SK-N-SH (cell line): Measurements from ENCODE around the gene OSBPL9. TPM values are rescaled to one million over a fixed set of nuclear protein-coding genes. Genes with fewer than 3 reads are reported as not detected.

Source experiments
- CTCF ChIA-PET: fragments of 300-600, 350-600 bp; formaldehyde crosslinking; extraction: SDS; loops from one replicate; lab custom pipeline; 2021; lab: Yijun Ruan, JAX
- POLR2A ChIA-PET: fragments of 350-600 bp; sonication (Branson Sonifier 250); formaldehyde crosslinking; extraction: SDS; loops from one replicate; lab custom pipeline; 2020; ENCODE audit warnings: antibody characterized with exemption, inconsistent platforms; lab: Yijun Ruan, JAX
- DNase-seq: peaks from one replicate; pipeline ENCODE4 v3.0.0; 2012
- H2AFZ ChIP-seq: fragments of 200-600 bp; sonication (generic); 2 replicates; pipeline ENCODE4 v1.8.1; 2016; ENCODE audit warnings: antibody characterized with exemption, mild to moderate bottlenecking, low read depth
- H3F3A ChIP-seq: fragments of 200-600 bp; sonication (generic); replicated peaks from 2 replicates; pipeline ENCODE3; 2016; ENCODE audit warnings: antibody characterized with exemption, mild to moderate bottlenecking; ENCODE audit not compliant: insufficient read depth
- H3K27ac ChIP-seq, 2 experiments: fragments of 200-500 bp in 1 of 2; fragments of 200-600 bp in 1 of 2; sonication (Bioruptor generic) in 1 of 2; sonication (generic), shearing (Covaris generic) in 1 of 2; 2 replicates each; pipeline versions ENCODE4 v1.5.1 to v1.6.1; 2014 to 2016; ENCODE audit warnings: low read depth in 2 of 2, inconsistent platforms in 1 of 2, low read length in 1 of 2, mild to moderate bottlenecking in 1 of 2, mixed read lengths in 1 of 2
- H3K27me3 ChIP-seq: fragments of 200-600 bp; sonication (generic), shearing (Covaris generic); 2 replicates; pipeline ENCODE4 v1.6.1; 2016; ENCODE audit warnings: mixed run types; ENCODE audit not compliant: insufficient read depth
- H3K36me3 ChIP-seq, 2 experiments: fragments of 200-500 bp in 1 of 2; fragments of 200-600 bp in 1 of 2; sonication (Bioruptor generic) in 1 of 2; sonication (generic) in 1 of 2; replicated peaks in 1 of 2; 2 replicates each; pipeline versions ENCODE3 to v1.5.1; 2014 to 2016; ENCODE audit warnings: low read length in 1 of 2, mild to moderate bottlenecking in 1 of 2; ENCODE audit not compliant: insufficient read depth in 2 of 2, control insufficient read depth in 1 of 2
- H3K4me1 ChIP-seq, 2 experiments: fragments of 200-500 bp in 1 of 2; fragments of 200-600 bp in 1 of 2; sonication (Bioruptor generic) in 1 of 2; sonication (generic), shearing (Covaris generic) in 1 of 2; 2 replicates each; pipeline versions ENCODE4 v1.5.1 to v1.6.1; 2014 to 2016; ENCODE audit warnings: low read depth in 1 of 2, low read length in 1 of 2, mixed run types in 1 of 2; ENCODE audit not compliant: insufficient read depth in 2 of 2, control insufficient read depth in 1 of 2
- H3K4me2 ChIP-seq: fragments of 200-600 bp; sonication (generic), shearing (Covaris generic); 2 replicates; pipeline ENCODE4 v1.6.1; 2017; ENCODE audit warnings: mixed run types
- H3K4me3 ChIP-seq, 2 experiments: fragments of 200-500 bp in 1 of 2; fragments of 200-600 bp in 1 of 2; sonication (Bioruptor generic) in 1 of 2; sonication (generic), shearing (Covaris generic) in 1 of 2; 2 replicates each; pipeline versions ENCODE4 v1.5.1 to v1.8.1; 2014 to 2016; ENCODE audit warnings: low read depth in 2 of 2, inconsistent platforms in 1 of 2, low read length in 1 of 2, mild to moderate bottlenecking in 1 of 2, mixed read lengths in 1 of 2, moderate library complexity in 1 of 2
- H3K79me2 ChIP-seq: fragments of 200-600 bp; sonication (generic); 2 replicates; pipeline ENCODE4 v1.8.1; 2017; ENCODE audit warnings: mild to moderate bottlenecking; ENCODE audit not compliant: insufficient read depth
- H3K9ac ChIP-seq: fragments of 200-600 bp; sonication (generic); 2 replicates; pipeline ENCODE4 v1.6.1; 2017; ENCODE audit warnings: mixed run types
- H3K9me2 ChIP-seq: fragments of 200-600 bp; sonication (generic); 2 replicates; pipeline ENCODE4 v1.6.1; 2017; ENCODE audit warnings: mixed run types
- H3K9me3 ChIP-seq: fragments of 200-600 bp; sonication (generic); 2 replicates; pipeline ENCODE4 v1.6.1; 2017; ENCODE audit warnings: mixed run types, mild to moderate bottlenecking, moderate library complexity
- H4K20me1 ChIP-seq: fragments of 200-600 bp; sonication (generic); 2 replicates; pipeline ENCODE4 v1.6.1; 2017; ENCODE audit warnings: mild to moderate bottlenecking, mixed run types; ENCODE audit not compliant: insufficient read depth
- EP300 ChIP-seq, 2 experiments: IDR thresholded peaks; 2 replicates each; pipeline versions ENCODE4 v1.4.0 to v1.6.1; 2012; ENCODE audit warnings: borderline replicate concordance in 1 of 2, low read depth in 1 of 2, low read length in 1 of 2
- FOSL2 ChIP-seq: IDR thresholded peaks from 2 replicates; pipeline ENCODE4 v1.4.0; 2012; ENCODE audit warnings: low read depth, mild to moderate bottlenecking, moderate library complexity, borderline replicate concordance
- FOXJ3 ChIP-seq: sonication (generic); formaldehyde crosslinking; IDR thresholded peaks from 2 replicates; pipeline ENCODE4 v1.5.1; 2020; ENCODE audit warnings: mild to moderate bottlenecking, missing genetic modification reagents
- FOXM1 ChIP-seq: IDR thresholded peaks from 2 replicates; pipeline ENCODE4 v1.4.0; 2012; ENCODE audit warnings: low read depth, mild to moderate bottlenecking
- MXI1 ChIP-seq: IDR thresholded peaks from 2 replicates; pipeline ENCODE4 v1.6.1; 2012; ENCODE audit warnings: mild to moderate bottlenecking, low read depth, low read length, improper control_type of control experiment
- POLR2AphosphoS5 ChIP-seq: IDR thresholded peaks from 2 replicates; pipeline ENCODE4 v1.6.1; 2012; ENCODE audit warnings: low read depth, low read length
- RCOR1 ChIP-seq: fragments of 150-350 bp; IDR thresholded peaks from 2 replicates; pipeline ENCODE4 v1.6.1; 2017; ENCODE audit warnings: antibody characterized with exemption, low read length
- TAF1 ChIP-seq: IDR thresholded peaks from 2 replicates; pipeline ENCODE4 v1.6.1; 2012; ENCODE audit warnings: low read depth, mild to moderate bottlenecking, low read length, moderate library complexity, borderline replicate concordance
- YY1 ChIP-seq: IDR thresholded peaks from 2 replicates; pipeline ENCODE4 v1.4.0; 2012; ENCODE audit warnings: low read depth, mild to moderate bottlenecking
- WGBS: methylation state at CpG from one replicate; pipeline ENCODE4 v1.1.6; 2017; ENCODE audit warnings: low lambda C conversion rate; 5-methylcytosine and 5-hydroxymethylcytosine counted together
- polyA plus RNA-seq, 3 experiments: library from polyadenylated mRNA; depleted of rRNA; stranded (reverse); fragments of >200 nt; gene quantifications; 2 replicates each; pipeline ENCODE4 v1.2.3, GENCODE V29; 2012
- TF ChIP-seq, protein P1 (sequence below): fragments of 150-350 bp; IDR thresholded peaks from 2 replicates; pipeline ENCODE4 v1.6.1; 2017; ENCODE audit warnings: antibody characterized with exemption, low read length, low read depth, borderline replicate concordance
- TF ChIP-seq, protein P2 (sequence below): IDR thresholded peaks from 2 replicates; pipeline ENCODE4 v1.6.1; 2012; ENCODE audit warnings: mild to moderate bottlenecking, low read depth, low read length, moderate library complexity
- TF ChIP-seq, protein P3 (sequence below): IDR thresholded peaks from 2 replicates; pipeline ENCODE4 v1.4.0; 2012; ENCODE audit warnings: low read depth, borderline replicate concordance

Gene OSBPL9
- polyA plus RNA-seq, 1 of the 3 experiments (the other 2 are of a cell fraction), result 43.9 TPM

DNA sequence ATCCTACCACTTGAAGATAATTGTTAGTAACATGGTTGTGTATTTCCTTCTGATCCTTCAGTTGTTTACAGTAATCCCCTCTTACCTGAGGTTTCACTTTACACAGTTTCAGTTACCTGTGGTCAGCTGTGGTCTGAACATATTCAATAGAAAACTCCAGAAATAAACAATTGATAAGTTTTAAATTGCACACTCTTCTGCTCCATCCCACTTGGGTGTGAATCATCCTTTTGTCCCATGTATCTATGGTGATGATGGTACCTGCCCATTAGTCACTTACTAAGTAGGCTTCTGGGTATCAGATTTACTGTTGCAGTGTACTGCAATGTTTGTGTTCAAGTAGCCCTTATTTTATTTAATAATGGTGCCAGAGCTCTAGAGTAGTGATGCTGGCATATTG lies 62.5 kb downstream of the OSBPL9 start:
- Histone ChIP-seq H3K27ac (no peak overlapping the region), H3K27me3 (no peaks in the 10 kb centered on the region), H3K9ac (no peak overlapping the region), H2AFZ (no peak overlapping the region), H3K9me2 (no peaks in the 10 kb centered on the region), H3K4me1 (no peaks in the 10 kb centered on the region), H3K4me3 (no peak overlapping the region), H4K20me1 (no peaks in the 10 kb centered on the region), H3K79me2 (peaks cover 57% of the 10 kb centered on the region), H3K36me3 (no peaks in the 10 kb centered on the region), H3K4me2 (no peak overlapping the region), H3K9me3 (no peaks in the 10 kb centered on the region), H3F3A (no peaks in the 10 kb centered on the region)
- POLR2A ChIA-PET, result no interaction called here
- no peak for DNase-seq
- CTCF ChIA-PET, result interaction anchor here (0.6 kb wide), 1 partner anchor 19 kb away, joined by 3 read pairs; no protein-coding TSS in a partner anchor
- TF ChIP-seq YY1, result no peak
- no peak for TF ChIP-seq FOXJ3
- TF ChIP-seq FOSL2, result peak; percentile 21; the same call in 1 of the 2 replicates

DNA sequence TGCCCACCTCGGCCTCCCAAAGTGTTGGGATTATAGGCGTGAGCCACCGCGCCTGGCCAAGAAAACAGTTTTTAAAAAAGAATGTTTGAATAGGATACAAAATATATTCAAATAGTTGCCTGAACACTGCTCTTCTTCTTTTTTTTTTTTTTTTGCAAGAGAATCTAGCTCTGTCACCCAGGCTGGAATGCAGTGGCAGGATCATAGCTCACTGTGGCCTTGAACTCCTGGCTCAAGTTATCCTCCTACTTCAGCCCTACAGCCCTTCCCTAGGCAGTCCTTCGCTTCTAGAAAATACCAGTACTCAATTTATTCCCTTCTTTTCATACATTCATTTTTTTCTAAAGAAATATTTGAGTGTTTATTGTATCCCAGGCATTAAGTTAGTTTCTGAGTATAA lies 67.9 kb downstream of the OSBPL9 start:
- H3K4me1 ChIP-seq, result peaks cover 0 to 11% of the 10 kb centered on the region in 2 experiments; a peak in 3 of 4 replicates
- ChIA-PET POLR2A (no interaction called here), CTCF (interaction anchor here (1.6 kb wide), 1 partner anchor 14 kb away, joined by 3 read pairs; no protein-coding TSS in a partner anchor)
- H3F3A ChIP-seq, result peaks cover 26% of the 10 kb centered on the region
- DNase-seq, result no peak
- H3K27ac ChIP-seq, result no peak overlapping the region
- 96% methylated on average over 5 of the region's 5 CpGs for WGBS
- no peaks in the 10 kb centered on the region for H3K9me3 ChIP-seq
- no peaks in the 10 kb centered on the region for H3K36me3 ChIP-seq
- no peak overlapping the region for H2AFZ ChIP-seq
- no peak overlapping the region for H3K9ac ChIP-seq
- H3K4me3 ChIP-seq, result no peak overlapping the region
- H4K20me1 ChIP-seq, result no peaks in the 10 kb centered on the region
- no peaks in the 10 kb centered on the region for H3K9me2 ChIP-seq
- H3K4me2 ChIP-seq, result no peak overlapping the region
- H3K79me2 ChIP-seq, result peaks cover 40% of the 10 kb centered on the region
- no peaks in the 10 kb centered on the region for H3K27me3 ChIP-seq
- TF ChIP-seq, protein P1, sequence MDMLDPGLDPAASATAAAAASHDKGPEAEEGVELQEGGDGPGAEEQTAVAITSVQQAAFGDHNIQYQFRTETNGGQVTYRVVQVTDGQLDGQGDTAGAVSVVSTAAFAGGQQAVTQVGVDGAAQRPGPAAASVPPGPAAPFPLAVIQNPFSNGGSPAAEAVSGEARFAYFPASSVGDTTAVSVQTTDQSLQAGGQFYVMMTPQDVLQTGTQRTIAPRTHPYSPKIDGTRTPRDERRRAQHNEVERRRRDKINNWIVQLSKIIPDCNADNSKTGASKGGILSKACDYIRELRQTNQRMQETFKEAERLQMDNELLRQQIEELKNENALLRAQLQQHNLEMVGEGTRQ, result no peak
- TF ChIP-seq YY1, result no peak
- TF ChIP-seq, protein P2, sequence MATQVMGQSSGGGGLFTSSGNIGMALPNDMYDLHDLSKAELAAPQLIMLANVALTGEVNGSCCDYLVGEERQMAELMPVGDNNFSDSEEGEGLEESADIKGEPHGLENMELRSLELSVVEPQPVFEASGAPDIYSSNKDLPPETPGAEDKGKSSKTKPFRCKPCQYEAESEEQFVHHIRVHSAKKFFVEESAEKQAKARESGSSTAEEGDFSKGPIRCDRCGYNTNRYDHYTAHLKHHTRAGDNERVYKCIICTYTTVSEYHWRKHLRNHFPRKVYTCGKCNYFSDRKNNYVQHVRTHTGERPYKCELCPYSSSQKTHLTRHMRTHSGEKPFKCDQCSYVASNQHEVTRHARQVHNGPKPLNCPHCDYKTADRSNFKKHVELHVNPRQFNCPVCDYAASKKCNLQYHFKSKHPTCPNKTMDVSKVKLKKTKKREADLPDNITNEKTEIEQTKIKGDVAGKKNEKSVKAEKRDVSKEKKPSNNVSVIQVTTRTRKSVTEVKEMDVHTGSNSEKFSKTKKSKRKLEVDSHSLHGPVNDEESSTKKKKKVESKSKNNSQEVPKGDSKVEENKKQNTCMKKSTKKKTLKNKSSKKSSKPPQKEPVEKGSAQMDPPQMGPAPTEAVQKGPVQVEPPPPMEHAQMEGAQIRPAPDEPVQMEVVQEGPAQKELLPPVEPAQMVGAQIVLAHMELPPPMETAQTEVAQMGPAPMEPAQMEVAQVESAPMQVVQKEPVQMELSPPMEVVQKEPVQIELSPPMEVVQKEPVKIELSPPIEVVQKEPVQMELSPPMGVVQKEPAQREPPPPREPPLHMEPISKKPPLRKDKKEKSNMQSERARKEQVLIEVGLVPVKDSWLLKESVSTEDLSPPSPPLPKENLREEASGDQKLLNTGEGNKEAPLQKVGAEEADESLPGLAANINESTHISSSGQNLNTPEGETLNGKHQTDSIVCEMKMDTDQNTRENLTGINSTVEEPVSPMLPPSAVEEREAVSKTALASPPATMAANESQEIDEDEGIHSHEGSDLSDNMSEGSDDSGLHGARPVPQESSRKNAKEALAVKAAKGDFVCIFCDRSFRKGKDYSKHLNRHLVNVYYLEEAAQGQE, result no peak
- TF ChIP-seq, all 33 proteins: peak for 0

DNA sequence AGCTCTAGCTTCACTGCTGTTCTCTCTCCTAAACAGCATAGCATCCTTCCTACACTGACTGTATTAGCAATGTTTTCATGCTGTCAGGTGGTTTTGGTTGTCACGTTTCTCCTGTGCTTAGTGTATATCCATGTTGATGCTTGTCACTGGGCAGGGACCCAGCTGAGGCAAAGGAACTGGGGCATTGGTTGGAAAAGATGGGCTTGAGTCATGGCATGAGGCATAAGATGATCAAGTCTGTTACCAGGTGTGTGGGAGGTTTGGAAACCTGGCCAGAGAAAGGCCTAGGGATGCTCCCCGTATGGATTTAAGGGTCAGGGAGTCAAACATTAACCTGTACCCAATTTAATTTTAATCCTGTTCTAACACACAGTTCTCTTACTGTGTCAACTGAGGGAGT lies 69.6 kb downstream of the OSBPL9 start:
- Histone ChIP-seq H3K79me2 (peaks cover 34% of the 10 kb centered on the region), H4K20me1 (no peaks in the 10 kb centered on the region), H3K4me2 (no peak overlapping the region), H3K27ac (no peak overlapping the region), H3K9ac (no peak overlapping the region)
- POLR2A ChIA-PET, result no interaction called here
- DNase-seq, result no peak
- TF ChIP-seq FOXM1 (no peak), EP300 (IDR thresholded peaks at IDR 0.05; ENCODE audit: borderline replicate concordance in 1 of 2, low read depth in 1 of 2, low read length in 1 of 2) (no peak), RCOR1 (no peak), TAF1 (no peak), MXI1 (no peak), POLR2AphosphoS5 (no peak)
- TF ChIP-seq, protein P3, sequence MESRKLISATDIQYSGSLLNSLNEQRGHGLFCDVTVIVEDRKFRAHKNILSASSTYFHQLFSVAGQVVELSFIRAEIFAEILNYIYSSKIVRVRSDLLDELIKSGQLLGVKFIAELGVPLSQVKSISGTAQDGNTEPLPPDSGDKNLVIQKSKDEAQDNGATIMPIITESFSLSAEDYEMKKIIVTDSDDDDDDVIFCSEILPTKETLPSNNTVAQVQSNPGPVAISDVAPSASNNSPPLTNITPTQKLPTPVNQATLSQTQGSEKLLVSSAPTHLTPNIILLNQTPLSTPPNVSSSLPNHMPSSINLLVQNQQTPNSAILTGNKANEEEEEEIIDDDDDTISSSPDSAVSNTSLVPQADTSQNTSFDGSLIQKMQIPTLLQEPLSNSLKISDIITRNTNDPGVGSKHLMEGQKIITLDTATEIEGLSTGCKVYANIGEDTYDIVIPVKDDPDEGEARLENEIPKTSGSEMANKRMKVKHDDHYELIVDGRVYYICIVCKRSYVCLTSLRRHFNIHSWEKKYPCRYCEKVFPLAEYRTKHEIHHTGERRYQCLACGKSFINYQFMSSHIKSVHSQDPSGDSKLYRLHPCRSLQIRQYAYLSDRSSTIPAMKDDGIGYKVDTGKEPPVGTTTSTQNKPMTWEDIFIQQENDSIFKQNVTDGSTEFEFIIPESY, result no peak
- TF ChIP-seq, all 33 proteins: peak for 0
- CTCF ChIA-PET, result no interaction called here
- 83% methylated on average over 2 of the region's 2 CpGs for WGBS
- Histone ChIP-seq H3F3A (peaks cover 27% of the 10 kb centered on the region), H3K9me3 (no peaks in the 10 kb centered on the region), H2AFZ (no peak overlapping the region), H3K9me2 (no peaks in the 10 kb centered on the region), H3K27me3 (no peaks in the 10 kb centered on the region), H3K4me1 (peaks cover 5 to 21% of the 10 kb centered on the region in 2 experiments; a peak in 3 of 4 replicates), H3K36me3 (no peaks in the 10 kb centered on the region), H3K4me3 (no peak overlapping the region)
